ENCODE results near the gene SIMC1. TPM values are rescaled to one million over a fixed set of nuclear protein-coding genes. Genes with fewer than 3 reads are reported as not detected.

SIMC1 gene
- total RNA-seq, 2 donors from 2014 or later, result 17.9 to 28.5 TPM

DNA sequence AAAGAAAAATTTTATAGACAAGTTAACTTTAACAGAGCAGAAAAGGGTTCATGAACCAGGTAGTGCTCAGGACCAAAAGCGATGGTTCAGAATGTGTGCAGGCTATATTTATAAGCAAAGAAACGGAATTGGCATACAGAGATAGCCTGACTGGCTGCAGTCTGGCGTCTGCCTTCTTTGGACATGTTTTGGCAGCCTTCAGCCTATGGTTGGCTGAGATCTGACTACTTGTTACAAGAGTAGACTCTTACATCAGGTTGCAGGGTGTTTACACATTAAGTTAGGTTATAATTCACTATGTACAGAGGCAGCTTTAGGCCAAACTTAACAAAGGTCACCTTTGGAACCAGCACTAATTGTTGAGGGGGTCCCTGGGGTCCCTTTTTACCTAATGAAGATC is 143.2 kb downstream of the SIMC1 start:
- H3K27ac Mint-ChIP-seq, result no peak overlapping the region
- no peaks in the 10 kb centered on the region for H3K9me3 Mint-ChIP-seq
- no peaks in the 10 kb centered on the region for H3K27me3 Mint-ChIP-seq
- peaks cover 12% of the 10 kb centered on the region for H3K4me1 Mint-ChIP-seq
- no peak for ATAC-seq (replicated peaks)
- peaks cover 90% of the 10 kb centered on the region for H3K36me3 Mint-ChIP-seq (ENCODE audit: low read depth)
- H3K4me3 Mint-ChIP-seq, result no peak overlapping the region

DNA sequence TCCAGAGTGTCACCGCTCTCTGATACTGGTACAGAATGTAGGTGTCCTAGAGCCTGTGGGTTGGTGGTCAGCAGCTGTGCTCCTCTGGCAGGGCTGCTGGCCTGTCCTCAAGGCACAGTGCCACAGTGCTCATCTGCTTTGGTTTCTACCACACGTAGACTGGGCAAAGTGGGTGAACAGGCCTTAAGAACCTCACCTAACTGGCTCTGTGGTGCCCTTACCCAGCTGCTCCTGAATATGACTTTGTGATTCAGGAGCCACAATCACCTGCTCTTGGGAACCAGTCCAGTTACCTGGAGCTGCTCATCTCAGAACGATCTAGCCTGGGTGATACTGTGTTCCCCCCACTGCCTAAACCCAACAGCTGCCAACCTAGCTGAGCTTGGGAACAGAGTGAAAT is 143.8 kb downstream of the SIMC1 start:
- Mint-ChIP-seq H3K27me3 (no peaks in the 10 kb centered on the region), H3K4me3 (no peak overlapping the region), H3K27ac (no peak overlapping the region), H3K4me1 (peaks cover 17% of the 10 kb centered on the region), H3K9me3 (no peaks in the 10 kb centered on the region), H3K36me3 (ENCODE audit: low read depth) (peaks cover 90% of the 10 kb centered on the region)
- ATAC-seq (replicated peaks), result no peak

DNA sequence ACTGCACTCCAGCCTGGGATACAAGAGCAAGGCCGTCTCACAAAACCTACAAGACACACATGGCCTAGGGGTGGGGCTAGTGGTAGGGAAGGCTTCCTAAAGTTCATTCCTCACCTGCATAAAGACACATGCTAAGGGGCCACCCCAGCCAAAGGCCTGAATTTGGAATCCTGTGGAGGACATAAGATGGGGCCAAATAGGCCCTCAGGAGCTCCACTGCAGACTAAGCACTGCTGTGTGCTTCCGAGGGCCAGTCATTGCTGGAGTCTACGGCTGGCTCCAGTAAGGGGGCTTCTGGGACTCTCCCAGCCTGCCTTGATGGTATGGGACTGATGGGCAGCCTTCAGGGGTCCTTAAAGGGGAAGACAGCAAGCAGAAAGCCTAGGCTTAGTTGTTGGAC is 144.5 kb downstream of the SIMC1 start:
- H3K27me3 Mint-ChIP-seq, result no peaks in the 10 kb centered on the region
- H3K9me3 Mint-ChIP-seq, result no peaks in the 10 kb centered on the region
- peaks cover 17% of the 10 kb centered on the region for H3K4me1 Mint-ChIP-seq
- H3K4me3 Mint-ChIP-seq, result no peak overlapping the region
- no peak for ATAC-seq (replicated peaks)
- no peak overlapping the region for H3K27ac Mint-ChIP-seq
- H3K36me3 Mint-ChIP-seq (ENCODE audit: low read depth), result peaks cover 95% of the 10 kb centered on the region

DNA sequence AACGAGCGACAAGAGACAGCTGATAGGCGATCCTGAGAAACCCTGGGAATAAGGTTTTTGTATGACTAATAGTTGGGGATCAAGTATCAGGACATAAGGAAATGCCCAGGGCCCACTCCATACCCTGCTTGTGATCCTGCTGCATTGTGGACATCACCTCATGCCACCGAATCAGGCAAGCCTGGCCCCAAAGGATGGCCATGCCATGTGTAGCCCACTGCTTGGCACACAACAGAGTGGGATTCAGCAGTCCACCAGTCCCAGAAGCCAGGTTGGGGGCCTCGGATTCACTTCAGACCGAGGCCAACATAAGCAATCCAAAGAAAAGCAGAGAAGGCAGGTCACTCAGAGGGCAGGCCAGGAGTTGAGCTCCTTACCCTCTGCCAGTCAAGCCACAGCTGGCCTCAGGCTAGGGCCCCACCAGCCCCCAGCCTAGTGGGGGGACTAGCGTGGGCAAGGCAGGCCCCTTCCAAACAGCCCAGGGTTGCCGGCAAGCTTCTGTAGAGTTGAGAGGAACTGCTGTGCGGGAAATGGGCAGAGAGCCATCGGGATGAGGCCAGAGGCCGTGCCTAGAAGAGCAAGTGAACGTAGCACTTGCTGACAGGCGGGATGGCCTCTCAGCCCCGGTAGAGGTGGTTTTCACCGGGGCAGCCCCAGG is 145.2 kb downstream of the SIMC1 start:
- no peaks in the 10 kb centered on the region for H3K27me3 Mint-ChIP-seq
- no peaks in the 10 kb centered on the region for H3K9me3 Mint-ChIP-seq
- H3K4me1 Mint-ChIP-seq, result peaks cover 17% of the 10 kb centered on the region
- no peak for ATAC-seq (replicated peaks)
- H3K36me3 Mint-ChIP-seq (ENCODE audit: low read depth), result peaks cover 95% of the 10 kb centered on the region
- no peak overlapping the region for H3K4me3 Mint-ChIP-seq
- no peak overlapping the region for H3K27ac Mint-ChIP-seq

DNA sequence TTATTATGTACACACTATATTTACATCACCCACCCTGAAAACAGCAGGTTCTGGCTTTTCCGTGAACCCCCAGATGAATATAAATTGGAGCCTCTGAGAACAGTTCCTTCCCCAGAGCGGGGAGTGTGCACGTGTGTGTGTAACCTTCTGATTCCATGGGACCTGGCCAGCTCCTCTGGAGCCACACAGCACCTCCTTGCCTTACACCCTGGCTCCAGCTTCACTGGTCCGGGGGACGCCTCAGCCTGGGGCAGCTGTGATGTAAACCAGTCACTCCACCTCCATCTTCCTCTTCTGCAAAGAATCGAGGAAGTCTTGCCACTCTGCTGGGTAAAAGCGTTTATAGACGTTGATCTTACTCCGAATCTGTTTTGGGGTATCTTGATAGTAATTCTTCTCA is 145.7 kb downstream of the SIMC1 start:
- peaks cover 98% of the 10 kb centered on the region for H3K36me3 Mint-ChIP-seq (ENCODE audit: low read depth)
- ATAC-seq (replicated peaks), result no peak
- H3K9me3 Mint-ChIP-seq, result no peaks in the 10 kb centered on the region
- no peak overlapping the region for H3K4me3 Mint-ChIP-seq
- H3K27ac Mint-ChIP-seq, result peak overlapping the region; percentile 33
- H3K4me1 Mint-ChIP-seq, result peaks cover 17% of the 10 kb centered on the region
- no peaks in the 10 kb centered on the region for H3K27me3 Mint-ChIP-seq

DNA sequence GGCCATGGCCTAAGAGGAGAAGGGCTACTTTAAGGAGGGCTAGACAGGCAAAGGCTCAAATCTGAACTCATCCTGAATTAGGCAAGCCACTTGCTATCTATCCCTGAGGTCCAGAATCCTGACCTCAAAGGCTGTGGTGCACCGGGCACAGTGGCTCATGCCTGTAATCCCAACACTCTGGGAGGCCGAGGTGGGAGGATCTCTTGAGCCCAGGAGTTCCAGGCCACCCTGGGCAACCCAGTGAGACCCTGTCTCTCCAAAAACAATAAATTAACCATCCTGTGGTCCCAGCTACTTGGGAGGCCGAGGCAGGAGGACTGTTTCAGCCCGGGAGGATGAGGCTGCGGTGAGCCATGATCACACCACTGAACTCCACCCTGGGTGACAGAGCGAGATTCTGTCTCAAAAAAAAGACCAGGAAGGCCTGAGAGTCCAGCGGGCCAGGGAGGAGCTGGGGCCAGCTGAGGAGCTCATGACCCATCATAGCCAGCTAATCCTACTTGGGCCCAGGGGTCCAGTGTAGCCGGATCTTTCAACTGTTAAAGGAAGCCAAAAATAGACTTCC is 146.2 kb downstream of the SIMC1 start:
- no peak for ATAC-seq (replicated peaks)
- Mint-ChIP-seq H3K9me3 (no peaks in the 10 kb centered on the region), H3K4me3 (no peak overlapping the region), H3K36me3 (ENCODE audit: low read depth) (peaks cover 98% of the 10 kb centered on the region), H3K4me1 (peaks cover 17% of the 10 kb centered on the region), H3K27me3 (no peaks in the 10 kb centered on the region), H3K27ac (peak overlapping the region; percentile 33)

DNA sequence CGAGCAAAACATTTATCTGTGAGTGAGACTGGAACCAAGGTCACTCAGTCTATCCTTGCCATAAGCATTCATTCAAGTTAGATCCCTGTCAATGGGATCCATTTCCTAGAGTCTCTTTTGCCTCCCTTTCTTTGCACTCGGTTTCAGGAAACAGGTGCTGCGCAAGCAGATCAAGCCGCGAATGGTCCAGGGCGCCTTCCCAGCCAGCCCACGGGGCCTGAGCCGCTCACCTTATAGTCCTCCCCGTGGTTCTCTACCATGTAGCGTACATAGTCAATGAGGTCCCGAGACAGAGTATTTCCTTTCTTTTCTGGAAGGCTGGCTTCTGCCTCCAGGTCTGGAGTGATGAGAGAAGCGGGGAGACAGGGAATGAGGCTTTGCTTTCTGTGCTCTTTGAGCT is 146.8 kb downstream of the SIMC1 start:
- no peak for ATAC-seq (replicated peaks)
- peak overlapping the region; percentile 79 for H3K27ac Mint-ChIP-seq

DNA sequence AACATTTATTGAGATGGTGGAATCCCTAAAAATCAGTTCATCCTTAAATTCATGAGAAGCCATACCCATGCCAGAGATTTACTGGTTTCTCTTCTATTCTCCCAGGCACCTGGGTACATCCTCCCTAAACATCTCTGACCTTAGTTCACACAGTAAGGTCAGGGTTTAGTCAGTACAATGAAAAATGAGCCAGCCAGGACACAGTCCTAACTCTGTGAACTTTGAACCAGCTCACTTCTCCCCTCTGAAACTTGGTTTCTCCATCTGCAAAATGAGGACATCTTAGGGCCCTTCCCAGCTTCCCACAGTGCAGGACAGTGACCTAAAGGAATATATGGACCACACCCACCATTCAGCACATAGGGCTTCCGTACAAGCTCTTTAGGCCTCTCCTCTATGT is 148.3 kb downstream of the SIMC1 start:
- Mint-ChIP-seq H3K27ac (peak overlapping the region; percentile 99), H3K4me1 (peaks cover 14% of the 10 kb centered on the region), H3K4me3 (peak overlapping the region; percentile 98), H3K9me3 (no peaks in the 10 kb centered on the region), H3K27me3 (no peaks in the 10 kb centered on the region), H3K36me3 (ENCODE audit: low read depth) (peaks cover 88% of the 10 kb centered on the region)
- ATAC-seq (replicated peaks), result no peak

More for the DNA sequence above, 146.8 kb downstream of the SIMC1 start:
- peaks cover 96% of the 10 kb centered on the region for H3K36me3 Mint-ChIP-seq (ENCODE audit: low read depth)
- H3K9me3 Mint-ChIP-seq, result no peaks in the 10 kb centered on the region
- peaks cover 14% of the 10 kb centered on the region for H3K4me1 Mint-ChIP-seq
- H3K4me3 Mint-ChIP-seq, result no peak overlapping the region
- H3K27me3 Mint-ChIP-seq, result no peaks in the 10 kb centered on the region

DNA sequence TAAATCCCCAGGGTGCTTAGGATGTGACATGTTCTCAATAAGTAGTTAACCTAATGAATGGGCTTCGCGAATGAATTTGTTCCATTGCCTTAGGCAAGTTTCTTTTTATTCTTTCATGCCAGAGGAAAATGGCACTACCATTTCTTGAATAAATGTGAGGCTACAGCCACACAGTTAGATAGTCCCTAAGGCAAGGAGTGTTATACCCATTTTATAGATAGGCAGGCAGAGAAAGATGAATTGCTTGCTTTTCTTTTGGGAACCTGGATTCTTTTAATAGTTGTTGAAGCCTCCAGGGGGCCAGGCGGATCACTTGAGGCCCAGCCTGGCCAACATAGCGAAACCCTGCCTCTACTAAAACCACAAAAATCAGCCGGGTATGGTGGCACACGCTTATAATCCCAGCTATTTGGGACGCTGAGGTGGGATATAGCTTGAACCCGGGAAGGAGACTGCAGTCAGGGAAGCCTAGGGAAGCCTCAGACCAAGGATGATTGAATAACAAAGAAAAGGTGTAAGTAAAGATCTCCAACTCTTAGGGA is 149.2 kb downstream of the SIMC1 start:
- Mint-ChIP-seq H3K27ac (peak overlapping the region; percentile 99), H3K36me3 (ENCODE audit: low read depth) (peaks cover 89% of the 10 kb centered on the region), H3K4me3 (peak overlapping the region; percentile 98), H3K27me3 (no peaks in the 10 kb centered on the region), H3K9me3 (no peaks in the 10 kb centered on the region), H3K4me1 (peaks cover 14% of the 10 kb centered on the region)
- ATAC-seq (replicated peaks), result no peak

DNA sequence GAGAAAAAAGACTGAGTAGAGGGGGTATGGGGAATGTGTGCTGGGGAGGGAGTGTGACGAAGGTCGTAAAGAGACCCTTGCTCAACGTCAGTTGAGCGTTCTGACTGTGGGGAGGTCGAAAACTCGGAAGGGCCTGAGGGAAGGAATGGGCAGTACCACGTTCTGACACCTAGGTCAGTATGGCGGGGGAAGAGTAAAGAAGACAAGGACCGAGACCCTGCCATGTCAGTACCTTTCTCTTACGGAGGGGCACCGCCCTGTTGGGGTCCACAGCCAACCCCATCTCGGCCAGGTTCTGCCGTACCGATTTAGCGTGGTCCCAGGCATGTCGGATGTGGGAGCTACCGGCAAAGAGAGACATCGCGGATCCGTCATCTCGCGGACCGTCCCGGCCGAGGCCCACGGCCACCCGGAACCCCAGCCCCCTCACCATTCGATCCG is 149.8 kb downstream of the SIMC1 start:
- no peak for ATAC-seq (replicated peaks)
- Mint-ChIP-seq H3K4me3 (peak overlapping the region; percentile 98), H3K27me3 (no peaks in the 10 kb centered on the region), H3K36me3 (ENCODE audit: low read depth) (peaks cover 89% of the 10 kb centered on the region), H3K4me1 (peaks cover 14% of the 10 kb centered on the region), H3K9me3 (no peaks in the 10 kb centered on the region), H3K27ac (peak overlapping the region; percentile 99)

DNA sequence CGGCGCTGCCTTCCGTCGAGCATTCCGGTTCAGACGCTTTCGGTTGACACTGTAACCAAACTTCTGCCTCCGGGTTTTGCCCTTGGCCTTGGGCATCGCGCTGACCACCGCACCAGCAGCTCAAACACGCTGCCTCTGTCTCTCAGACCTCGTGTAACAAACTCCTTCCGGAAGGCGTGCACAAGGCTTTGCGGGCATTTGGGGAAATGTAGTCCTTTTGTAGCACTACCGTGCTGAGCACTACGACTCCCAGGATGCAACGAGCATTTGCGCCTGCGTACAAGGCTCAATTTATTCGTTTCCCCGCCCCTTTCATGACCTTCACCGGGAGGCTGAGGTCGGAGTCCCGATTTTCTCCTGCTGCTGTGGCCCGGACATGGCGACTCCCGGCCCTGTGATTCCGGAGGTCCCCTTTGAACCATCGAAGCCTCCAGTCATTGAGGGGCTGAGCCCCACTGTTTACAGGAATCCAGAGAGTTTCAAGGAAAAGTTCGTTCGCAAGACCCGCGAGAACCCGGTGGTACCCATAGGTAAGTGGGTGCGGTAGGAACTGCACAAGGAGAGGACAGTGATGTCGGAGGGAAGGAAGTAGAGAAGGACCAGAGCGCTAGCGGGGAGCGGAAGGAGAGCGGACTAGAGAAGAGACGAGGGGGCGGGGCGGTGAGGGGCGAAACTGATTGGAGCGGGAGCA is 150.4 kb downstream of the SIMC1 start, which contains the start of the genes HIGD2A and NOP16:
Gene HIGD2A (plus strand): TSS at position 308 of the 691 bp plus-strand sequence. CDS start 69 bp downstream, at position 377.
Gene NOP16 (minus strand): TSS at position 155 of the 691 bp plus-strand sequence. CDS start 59 bp downstream, at position 96.
- peak within 1 kb of the TSS; percentile 98 for H3K4me3 Mint-ChIP-seq
- H3K36me3 Mint-ChIP-seq (ENCODE audit: low read depth), result peaks cover 89% of the 10 kb centered on the region

DNA sequence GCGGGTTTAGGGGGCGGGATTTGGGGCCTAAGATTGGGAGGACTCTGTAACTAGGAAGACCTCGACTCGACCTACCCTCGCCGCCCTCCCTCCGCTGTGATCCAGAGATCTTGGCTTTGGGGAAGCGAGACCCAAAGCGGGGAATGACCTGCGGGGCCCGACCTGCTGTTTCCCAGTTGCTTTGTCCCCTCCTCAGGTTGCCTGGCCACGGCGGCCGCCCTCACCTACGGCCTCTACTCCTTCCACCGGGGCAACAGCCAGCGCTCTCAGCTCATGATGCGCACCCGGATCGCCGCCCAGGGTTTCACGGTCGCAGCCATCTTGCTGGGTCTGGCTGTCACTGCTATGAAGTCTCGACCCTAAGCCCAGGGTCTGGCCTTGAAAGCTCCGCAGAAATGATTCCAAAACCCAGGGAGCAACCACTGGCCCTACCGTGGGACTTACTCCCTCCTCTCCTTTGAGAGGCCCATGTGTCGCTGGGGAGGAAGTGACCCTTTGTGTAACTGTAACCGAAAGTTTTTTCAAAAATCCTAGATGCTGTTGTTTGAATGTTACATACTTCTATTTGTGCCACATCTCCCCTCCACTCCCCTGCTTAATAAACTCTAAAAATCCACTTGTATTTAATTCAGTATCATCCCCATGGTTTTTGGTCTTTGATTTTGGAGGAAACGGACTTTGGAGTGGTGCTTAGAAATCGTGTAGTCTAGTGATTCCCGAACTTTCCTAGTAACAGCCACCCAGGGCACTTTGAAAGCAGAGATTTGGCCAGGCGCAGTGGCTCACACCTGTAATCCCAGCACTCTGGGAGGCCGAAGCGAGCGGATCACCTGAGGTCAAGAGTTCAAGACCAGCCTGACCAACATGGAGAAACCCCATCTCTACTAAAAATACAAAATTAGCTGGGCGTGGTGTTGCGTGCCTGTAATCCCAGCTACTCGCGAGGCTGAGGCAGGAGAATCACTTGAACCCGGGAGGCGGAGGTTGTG is 151.2 kb downstream of the SIMC1 start:
- Mint-ChIP-seq H3K4me1 (peaks cover 14% of the 10 kb centered on the region), H3K36me3 (ENCODE audit: low read depth) (peaks cover 82% of the 10 kb centered on the region), H3K9me3 (no peaks in the 10 kb centered on the region), H3K4me3 (peak overlapping the region; percentile 98), H3K27me3 (no peaks in the 10 kb centered on the region), H3K27ac (peak overlapping the region; percentile 99)
- ATAC-seq (replicated peaks), result peak; percentile 50

More for the DNA sequence above, 150.4 kb downstream of the SIMC1 start, which contains the start of the genes HIGD2A and NOP16:
- Mint-ChIP-seq H3K27ac (peak within 1 kb of the TSS; percentile 99), H3K4me1 (peaks cover 14% of the 10 kb centered on the region), H3K9me3 (no peaks in the 10 kb centered on the region), H3K27me3 (no peaks in the 10 kb centered on the region)
- ATAC-seq (replicated peaks), result peak; percentile 92

DNA sequence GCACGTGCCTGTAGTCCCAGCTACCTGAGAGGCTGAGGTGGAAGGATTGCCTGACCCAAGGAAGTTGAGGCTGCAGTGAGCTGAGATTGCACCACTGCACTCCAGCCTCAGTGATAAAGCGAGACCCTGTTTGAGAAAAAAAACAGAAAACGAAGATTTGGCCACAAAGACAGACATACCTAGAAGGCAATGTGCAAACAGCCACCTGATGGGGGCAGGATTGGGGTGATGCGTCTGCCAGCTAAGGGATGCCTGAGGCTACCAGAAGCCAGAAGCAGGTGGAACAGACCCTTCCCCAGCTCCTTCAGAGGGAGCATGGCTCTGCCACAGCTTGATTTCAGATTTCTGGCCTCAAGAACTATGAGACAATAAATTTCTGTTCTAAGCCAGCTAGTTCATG is 153.3 kb downstream of the SIMC1 start:
- no peaks in the 10 kb centered on the region for H3K27me3 Mint-ChIP-seq
- peaks cover 5% of the 10 kb centered on the region for H3K4me1 Mint-ChIP-seq
- H3K4me3 Mint-ChIP-seq, result no peak overlapping the region
- H3K27ac Mint-ChIP-seq, result peak overlapping the region; percentile 38
- no peaks in the 10 kb centered on the region for H3K9me3 Mint-ChIP-seq
- H3K36me3 Mint-ChIP-seq (ENCODE audit: low read depth), result peaks cover 61% of the 10 kb centered on the region
- ATAC-seq (replicated peaks), result no peak
